Right ventricle myocardium superior (tissue), 1 donor: Measurements from ENCODE around the gene HAO2. TPM values are rescaled to one million over a fixed set of nuclear protein-coding genes. Genes with fewer than 3 reads are reported as not detected.

ENCODE experiments used
- ATAC-seq: fragments of 200-7000 bp; cut with Tn5 transposase; one replicate; pipeline ENCODE4 v1.9.1; 2020; ENCODE audit warnings: mild to moderate bottlenecking; ENCODE audit not compliant: poor library complexity
- DNase-seq: peaks from one replicate; pipeline ENCODE4 v3.0.0-alpha.2; 2020
- intact Hi-C: fragments of 100-400 bp; cut with DNase I; formaldehyde crosslinking; loops from one replicate; pipeline ENCODE4 v1.11.2; 2022
- total RNA-seq: library from RNA; stranded (reverse); fragmentation: NEBNext Ultra II Directional; extraction: Animal tissue kit (Norgen Biotek cat#: 25700); gene quantifications from one replicate; pipeline ENCODE4 v1.2.1, GENCODE V29; 2021
- donor health status: DM: no; HTN: yes; CAD: no; lungs with severe emphysema.

Gene HAO2
- total RNA-seq, 1 donor from 2014 or later = not detected

DNA sequence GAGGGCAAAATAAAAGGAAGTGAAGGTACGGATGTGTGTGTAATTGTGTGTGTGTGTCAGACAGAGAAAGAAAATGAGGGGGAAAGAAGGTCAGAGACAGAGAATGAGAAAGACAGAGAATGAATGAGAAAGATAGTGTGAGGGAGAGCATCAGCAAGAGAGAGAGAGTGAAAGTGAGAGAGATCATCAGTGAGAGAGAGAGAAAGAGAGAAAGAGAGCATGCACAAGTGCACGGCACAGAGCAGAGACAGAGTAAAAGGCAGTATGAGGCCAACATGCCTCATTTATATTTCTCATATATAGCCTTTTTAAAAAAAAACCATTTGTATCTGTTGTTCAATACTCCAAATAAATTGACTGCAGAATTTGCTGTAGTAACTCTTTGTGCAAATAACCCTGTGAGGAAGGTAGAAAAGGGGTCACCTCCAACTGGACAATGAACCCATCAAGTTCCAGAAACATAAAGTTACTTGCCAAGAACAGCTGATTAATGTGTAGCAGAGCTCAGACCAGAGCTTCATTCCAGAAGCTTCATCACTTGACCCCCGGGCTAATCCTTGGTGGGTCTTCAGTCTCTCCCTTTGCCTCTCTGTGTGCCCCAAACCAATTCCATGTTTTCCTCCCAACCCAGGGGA is 47.5 kb downstream of the HAO2 start:
- intact Hi-C loops = no loop called here
- DNase-seq = no peak
- no peak for ATAC-seq

DNA sequence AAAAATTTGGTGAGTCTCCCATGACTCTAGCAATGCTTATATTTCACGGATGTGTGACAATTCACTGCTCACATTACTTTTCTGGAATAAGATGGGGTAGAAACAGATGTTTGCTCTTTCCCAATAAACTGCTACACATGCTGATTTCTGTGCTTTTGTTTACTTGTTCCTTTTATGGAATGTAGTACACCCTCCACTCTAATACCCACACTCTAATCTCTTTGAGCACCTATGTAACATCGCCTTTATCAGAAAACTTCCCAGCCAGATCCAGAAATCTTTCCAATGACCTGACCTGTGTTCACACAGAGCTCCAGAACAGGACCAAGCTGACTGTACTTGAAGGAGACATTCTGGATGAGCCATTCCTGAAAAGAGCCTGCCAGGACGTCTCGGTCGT is 50.5 kb downstream of the HAO2 start:
- no peak for ATAC-seq
- intact Hi-C loops = no loop called here
- no peak for DNase-seq

DNA sequence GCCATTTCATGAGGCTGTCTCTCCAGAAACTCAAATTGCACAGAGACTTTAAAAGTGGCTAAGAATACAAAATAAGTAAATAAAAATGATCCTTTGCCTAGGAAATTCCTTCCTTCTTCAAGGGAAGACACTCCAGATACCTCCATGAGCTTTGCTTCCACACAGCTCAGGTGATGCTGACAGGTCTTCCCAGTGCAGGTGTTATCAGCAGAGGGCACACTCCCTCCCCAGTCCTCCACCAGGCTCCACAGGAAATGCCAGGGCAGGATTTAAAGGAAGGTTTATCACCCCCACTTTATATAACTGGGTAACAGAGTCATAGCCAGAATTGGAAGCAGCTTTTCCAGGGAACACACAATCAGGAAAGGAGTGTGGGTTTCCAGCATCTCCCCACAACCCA is 52.1 kb downstream of the HAO2 start:
- intact Hi-C loops = no loop called here
- no peak for DNase-seq
- ATAC-seq = no peak

GRCh38 chr1:119422631-119423030 is 54.0 kb downstream of the HAO2 start:
- DNase-seq (no peak), ATAC-seq (no peak)
- intact Hi-C loops = no loop called here

DNA sequence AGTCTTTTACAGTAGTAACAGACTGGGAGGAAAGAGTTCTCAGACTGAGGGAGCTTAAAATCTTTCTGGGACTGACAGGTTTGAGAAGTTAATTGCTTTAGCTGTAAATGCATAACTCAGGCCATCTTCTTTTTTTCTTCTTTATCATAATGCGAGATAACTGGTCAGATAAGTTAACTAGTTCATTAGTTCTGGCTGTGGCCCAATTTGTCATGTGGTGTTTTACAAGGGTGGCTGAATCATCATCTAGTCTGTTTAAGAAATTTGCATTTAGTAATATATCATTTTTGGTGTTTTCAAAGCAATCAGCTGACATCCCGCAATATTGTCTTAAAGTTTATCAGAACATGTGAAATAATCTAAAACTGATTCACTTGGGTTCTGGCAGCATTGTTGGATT is 60.4 kb downstream of the HAO2 start:
- ATAC-seq = no peak
- DNase-seq = no peak
- intact Hi-C loops = no loop called here

DNA sequence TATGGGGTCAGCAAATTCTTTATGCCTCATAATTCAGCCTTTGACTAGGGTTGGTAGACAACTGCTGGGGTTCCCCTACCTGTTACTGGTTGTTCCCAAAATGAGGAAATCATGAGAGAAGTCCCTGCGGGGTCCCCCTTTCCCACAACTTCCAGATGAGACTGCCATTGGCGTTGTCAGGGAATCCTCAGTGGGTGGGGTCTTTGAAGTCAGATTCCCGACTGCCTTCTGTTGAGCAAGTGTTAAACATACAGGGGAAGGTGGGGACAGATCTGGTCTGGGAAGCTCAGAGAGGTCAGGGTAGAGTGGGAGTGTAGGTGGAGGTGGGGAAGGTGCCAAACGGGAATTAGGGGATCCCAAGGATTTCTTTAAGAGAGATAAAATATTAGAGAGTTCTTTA is 61.1 kb downstream of the HAO2 start:
- DNase-seq = no peak
- no peak for ATAC-seq
- intact Hi-C loops = no loop called here

DNA sequence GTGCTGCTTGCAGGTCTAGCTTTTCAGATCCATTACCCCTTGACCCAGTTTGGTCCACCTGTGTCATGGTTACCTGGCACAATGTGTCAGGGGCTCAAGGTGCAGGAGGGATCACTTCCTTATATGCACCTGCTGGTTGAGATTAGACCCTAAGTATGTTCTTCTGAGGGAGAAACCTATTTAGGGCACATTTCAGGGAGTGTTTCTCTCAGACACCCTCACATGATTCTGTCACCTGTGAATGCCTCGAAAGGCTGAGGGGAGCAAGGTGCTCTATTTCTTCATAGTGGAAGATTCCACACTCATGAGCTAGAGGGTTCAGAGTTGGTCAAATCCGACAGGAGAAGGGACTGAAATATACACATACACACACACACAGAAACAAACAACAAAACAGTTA is 61.9 kb downstream of the HAO2 start:
- no peak for DNase-seq
- no peak for ATAC-seq

GRCh38 chr1:119431836-119432235 is 63.3 kb downstream of the HAO2 start:
- no peak for DNase-seq
- intact Hi-C loops = no loop called here
- ATAC-seq = no peak

More for the DNA sequence above, 61.9 kb downstream of the HAO2 start:
- intact Hi-C loops = no loop called here

GRCh38 chr1:119435052-119435451 is 66.5 kb downstream of the HAO2 start:
- no peak for DNase-seq
- intact Hi-C loops = no loop called here
- no peak for ATAC-seq

DNA sequence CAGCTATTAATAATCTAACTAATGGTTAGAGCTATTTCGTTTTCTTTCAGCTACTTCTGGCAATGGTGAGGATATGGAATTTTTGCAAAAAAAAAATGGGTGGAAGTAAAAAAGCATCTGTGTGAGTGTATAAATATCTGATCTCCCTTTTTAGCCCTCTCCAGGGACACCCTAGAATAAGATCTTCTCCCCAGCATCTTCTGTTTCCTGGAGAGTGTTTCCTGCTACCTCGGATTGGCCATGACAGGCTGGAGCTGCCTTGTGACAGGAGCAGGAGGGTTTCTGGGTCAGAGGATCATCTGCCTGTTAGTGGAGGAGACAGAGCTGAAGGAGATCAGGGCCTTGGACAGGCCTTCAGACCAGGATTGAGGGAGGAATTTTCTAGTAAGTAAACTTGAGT is 70.2 kb downstream of the HAO2 start:
- intact Hi-C loops = no loop called here
- no peak for ATAC-seq
- no peak for DNase-seq

GRCh38 chr1:119440721-119441307 is 72.2 kb downstream of the HAO2 start:
- no peak for DNase-seq
- no peak for ATAC-seq
- intact Hi-C loops = no loop called here

- ATAC-seq (no peak), DNase-seq (no peak)
- intact Hi-C loops = no loop called here
These were observed 74.2 kb downstream of the HAO2 start for GRCh38 chr1:119442756-119443155.

Other genes starting within 250 kb of the HAO2 start
- 6.5 TPM for gene WARS2, start 228.1 kb upstream of the HAO2 start, total RNA-seq
- gene HSD3B2, start 46.4 kb downstream of the HAO2 start, total RNA-seq = not detected
- not detected for gene HSD3B1, start 138.4 kb downstream of the HAO2 start, total RNA-seq